GM19025 (cell line): Measurements from ENCODE around the gene TOP2B.

Experiments
- ATAC-seq: cut with Tn5 transposase; IDR thresholded peaks from one replicate; pipeline ENCODE4 v1.9.1; 2021; ENCODE audit warnings: mild to moderate bottlenecking, low read depth, moderate library complexity; ENCODE audit not compliant: unreplicated experiment

TOP2B gene

GRCh38 chr3:25586167-25586505 is 78.6 kb downstream of the TOP2B start:
- ATAC-seq, result no peak

GRCh38 chr3:25585361-25586166 is 79.1 kb downstream of the TOP2B start:
- no peak for ATAC-seq

DNA sequence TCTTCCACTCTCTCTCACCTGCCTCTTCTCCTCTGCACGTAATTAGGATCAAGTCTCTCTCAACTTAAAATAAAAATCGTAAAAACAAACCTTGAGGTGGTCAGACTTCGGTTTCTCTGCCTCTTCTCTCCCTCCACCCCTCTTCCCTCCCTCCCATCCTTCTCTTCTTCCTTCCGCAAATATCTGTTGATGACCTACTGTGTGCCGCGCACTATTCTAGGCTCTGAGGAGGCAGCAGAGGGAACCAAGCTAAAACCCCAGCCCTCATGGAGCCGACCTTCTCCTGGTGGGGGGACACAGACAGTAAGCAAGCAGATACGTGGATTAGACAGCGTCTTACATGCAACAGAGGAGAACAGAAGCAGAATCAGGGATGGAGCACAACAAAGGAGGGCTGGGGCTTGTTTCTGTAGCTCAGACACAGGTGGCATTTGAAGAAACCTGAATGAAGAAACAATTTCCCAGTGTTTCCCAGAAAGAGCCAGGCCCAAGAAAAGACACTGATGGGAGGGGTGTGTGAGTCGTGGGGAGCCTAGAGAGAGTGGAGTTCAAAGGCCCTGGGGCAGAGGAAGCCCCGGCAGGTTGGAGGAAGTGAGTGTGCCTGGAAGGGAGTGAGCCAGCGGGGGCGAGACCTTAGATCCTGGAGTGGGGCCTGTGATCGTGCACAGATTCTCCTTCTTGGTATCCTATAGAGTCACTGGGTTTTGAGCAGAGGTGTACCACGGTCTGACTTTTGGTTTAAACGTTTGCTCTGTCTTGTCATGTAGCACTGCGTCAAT is 80.5 kb downstream of the TOP2B start:
- no peak for ATAC-seq

- no peak for ATAC-seq
These were observed 81.4 kb downstream of the TOP2B start for GRCh38 chr3:25583343-25583742.

GRCh38 chr3:25582242-25582641 is 82.5 kb downstream of the TOP2B start:
- no peak for ATAC-seq

GRCh38 chr3:25581823-25582222 is 82.9 kb downstream of the TOP2B start:
- ATAC-seq, result no peak

- ATAC-seq, result no peak
These were observed 83.4 kb downstream of the TOP2B start for GRCh38 chr3:25581335-25581734.

DNA sequence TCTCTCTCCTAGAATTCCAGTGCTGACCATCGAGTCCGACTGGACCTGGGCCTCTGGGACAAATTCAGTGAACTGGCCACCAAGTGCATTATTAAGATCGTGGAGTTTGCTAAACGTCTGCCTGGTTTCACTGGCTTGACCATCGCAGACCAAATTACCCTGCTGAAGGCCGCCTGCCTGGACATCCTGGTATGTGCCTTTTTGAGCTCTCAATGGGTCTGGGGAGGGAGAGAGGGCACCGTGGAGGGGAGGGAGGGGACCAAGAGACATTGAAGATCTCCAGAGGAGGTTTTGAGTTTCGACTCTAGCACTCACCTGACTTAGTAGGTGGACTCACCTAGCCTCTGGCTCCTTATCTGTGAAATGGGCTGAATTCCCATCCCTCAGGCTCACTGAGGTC is 84.2 kb downstream of the TOP2B start:
- ATAC-seq, result no peak

DNA sequence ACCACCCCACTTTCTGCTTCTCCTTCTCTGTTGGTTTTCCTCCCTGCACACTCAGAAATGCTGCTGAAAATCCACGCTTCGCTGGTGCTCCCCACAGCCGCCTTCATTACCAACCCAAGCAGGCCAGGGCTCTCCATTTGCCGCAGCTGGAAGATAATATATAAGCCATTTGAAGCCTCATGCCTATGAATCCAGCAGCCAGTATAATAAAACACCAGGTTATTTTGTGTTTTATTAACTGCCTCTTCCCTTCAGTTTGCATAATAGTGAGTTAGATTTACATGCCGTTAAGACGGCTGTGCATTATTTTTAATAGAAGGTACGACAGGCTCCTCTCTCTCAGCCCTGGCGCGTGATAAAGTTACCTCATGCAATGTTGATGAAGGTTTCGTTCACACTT is 86.6 kb downstream of the TOP2B start:
- ATAC-seq, result no peak

- ATAC-seq, result no peak
These were observed 87.8 kb downstream of the TOP2B start for GRCh38 chr3:25576831-25577454.

GRCh38 chr3:25576146-25576545 is 88.6 kb downstream of the TOP2B start:
- ATAC-seq, result no peak

DNA sequence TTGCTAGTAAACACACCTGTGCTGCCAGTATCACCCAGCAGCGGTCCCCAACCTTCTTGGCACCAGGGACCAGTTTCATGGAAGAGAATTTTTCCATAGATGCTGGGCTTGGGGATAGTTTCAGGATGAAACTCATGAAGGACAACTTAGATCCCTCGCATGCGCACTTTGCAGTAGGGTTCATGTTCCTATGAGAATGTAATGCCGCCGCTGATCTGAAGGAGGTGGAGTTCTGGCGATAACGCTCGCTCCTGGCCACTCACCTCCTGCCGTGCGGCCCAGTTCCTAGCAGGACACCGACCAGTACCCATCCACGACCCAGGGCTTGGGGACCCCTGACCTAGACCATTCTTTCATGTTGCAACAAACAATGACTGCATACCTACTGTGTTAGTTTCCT is 89.7 kb downstream of the TOP2B start:
- no peak for ATAC-seq

- no peak for ATAC-seq
These were observed 90.4 kb downstream of the TOP2B start for GRCh38 chr3:25574172-25574765.

DNA sequence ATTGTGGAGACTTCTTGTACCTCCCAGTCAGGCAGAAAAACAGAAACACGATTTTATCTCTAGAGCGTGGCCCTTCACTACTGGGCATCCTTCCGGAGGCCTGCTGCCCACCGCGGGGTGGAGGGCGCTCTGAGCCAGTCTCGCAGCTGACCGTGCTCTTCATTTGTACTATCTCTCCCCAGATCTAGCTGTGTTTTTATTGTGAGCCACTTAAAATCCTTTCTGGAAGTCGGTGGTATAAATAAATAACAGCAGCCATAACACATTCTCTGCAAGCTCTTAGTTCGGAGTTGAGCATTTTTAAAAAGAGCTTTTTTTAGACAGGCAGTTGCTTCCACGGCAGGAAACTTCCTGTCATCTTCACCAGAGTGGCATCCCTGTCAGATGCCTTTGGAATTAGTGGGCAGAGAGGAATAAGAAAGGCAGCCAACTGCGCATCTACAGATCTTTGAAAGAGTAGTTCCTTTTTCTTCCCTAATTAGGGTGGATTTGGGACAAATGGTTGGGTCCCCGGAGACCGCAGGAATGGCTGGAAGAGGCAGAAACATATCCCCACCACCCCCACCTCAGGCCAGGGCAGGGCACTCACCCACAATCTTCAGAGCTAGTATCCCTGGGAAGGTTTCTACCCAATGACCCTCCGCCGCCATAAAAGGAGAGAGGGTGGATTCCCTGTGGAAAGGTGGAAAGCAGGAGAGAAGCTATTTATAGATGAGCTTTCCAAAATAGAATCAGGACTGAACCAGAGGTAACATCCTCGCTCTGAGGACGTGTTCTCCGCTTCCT is 91.1 kb downstream of the TOP2B start:
- no peak for ATAC-seq

DNA sequence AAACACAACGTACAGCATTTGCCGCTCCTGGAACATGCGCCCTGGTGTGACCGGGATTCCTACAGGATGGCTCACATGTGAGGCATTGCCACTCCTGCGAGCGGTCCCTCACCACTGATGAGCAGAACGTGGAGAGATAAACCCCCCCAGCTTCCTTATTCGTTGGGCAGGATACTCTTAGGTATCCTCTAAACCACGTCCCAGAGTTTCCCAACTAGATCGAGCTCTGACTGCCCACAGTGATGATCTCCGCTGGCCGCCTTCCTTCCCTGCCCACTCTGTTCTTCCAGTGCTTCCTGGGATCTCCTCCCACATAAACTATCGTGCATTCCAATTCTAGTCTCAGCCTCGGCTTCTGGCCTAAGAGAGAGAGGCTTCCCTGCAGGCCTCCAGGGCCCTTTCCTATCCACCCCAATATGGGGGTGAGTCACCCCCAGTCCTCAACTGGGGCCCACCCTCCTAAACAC is 91.8 kb downstream of the TOP2B start:
- ATAC-seq, result no peak

DNA sequence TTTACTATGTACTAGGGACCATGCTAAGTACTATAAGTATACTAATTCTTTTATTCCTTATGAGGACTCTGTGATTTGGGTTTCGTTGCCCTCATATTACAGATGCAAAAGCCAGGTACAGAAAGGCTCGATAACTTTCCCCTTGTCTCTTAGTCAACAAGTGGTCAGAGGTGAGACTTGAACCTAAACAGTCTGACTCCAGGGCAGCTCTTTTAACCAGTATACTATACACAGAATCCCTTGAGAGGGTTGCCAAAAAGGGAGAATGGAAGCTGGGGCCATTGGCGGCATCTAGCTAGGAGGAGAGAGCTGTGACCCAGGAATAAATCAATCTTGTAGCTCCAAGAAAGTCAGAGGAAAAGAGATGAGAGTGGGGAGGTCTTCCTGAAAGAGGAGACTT is 92.4 kb downstream of the TOP2B start:
- no peak for ATAC-seq

DNA sequence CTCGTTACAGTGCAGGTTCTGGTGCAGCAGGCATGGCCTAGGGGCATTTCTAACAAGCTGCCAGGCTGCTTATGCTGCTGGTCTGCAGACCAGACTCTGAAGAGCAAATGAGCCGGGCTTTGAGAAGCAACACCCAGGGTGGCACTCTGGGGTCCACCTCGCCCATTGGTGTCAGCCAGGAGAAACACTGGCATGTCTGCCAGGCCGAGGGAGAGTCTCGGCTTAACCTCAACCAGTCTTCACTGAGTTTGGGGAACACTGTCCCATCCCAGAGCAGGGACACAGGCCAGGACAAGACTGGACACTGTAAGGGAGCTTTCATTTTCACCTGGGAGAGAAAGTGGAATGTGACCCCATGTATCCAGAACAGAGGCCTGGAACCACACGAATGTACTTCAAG is 93.4 kb downstream of the TOP2B start:
- ATAC-seq, result no peak

DNA sequence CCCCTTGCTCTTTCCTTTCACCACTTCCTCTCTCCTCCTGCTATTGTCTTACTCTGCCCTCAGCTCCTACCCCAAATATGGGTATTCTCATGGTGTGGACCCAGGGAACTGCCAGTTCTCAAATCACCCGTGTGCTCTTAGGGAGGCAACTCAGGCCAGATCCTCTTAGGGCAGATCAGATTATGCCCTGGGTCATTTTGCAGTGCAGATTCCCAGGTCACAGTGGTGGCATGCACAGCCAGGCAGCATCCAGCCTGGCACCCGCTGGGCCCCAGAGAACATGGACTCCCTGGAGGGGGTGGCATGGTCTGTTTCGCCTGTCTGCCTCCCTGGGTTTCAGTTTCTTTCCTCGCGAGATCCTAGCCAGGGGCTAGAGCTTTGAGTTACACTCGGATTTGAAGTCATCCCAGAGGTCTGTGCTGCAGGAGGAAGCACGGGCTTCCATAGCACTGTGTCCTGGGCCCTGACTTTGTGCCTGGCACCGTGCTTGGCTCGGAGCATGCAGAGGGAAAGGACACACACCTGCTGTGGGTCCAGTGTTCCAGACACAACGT is 96.1 kb downstream of the TOP2B start:
- ATAC-seq, result no peak

GRCh38 chr3:25567806-25568524 is 96.7 kb downstream of the TOP2B start:
- ATAC-seq, result no peak
